Gastrocnemius medialis (tissue), 4 donors: ENCODE data around the gene ZNF747.

Experiments
- POLR2A ChIP-seq, 2 donors: fragments of 450-650 bp; IDR thresholded peaks; one replicate each; pipeline ENCODE4 v1.6.1; 2017; ENCODE audit warnings: antibody characterized with exemption in 2 of 2, mild to moderate bottlenecking in 2 of 2, moderate library complexity in 2 of 2
- TF ChIP-seq, protein P1 (sequence below), 5 experiments: fragments of 450-650 bp in 3 of 5; fragments of 200-600 bp in 2 of 5; sonication (generic) in 2 of 5; IDR thresholded peaks in 4 of 5; conservative IDR thresholded peaks in 1 of 5; 1 replicate in 4 of 5; 2 replicates in 1 of 5; pipeline ENCODE4 v1.5.1; 2016 to 2019; ENCODE audit warnings: antibody characterized with exemption in 5 of 5, mild to moderate bottlenecking in 3 of 5, moderate library complexity in 3 of 5

DNA sequence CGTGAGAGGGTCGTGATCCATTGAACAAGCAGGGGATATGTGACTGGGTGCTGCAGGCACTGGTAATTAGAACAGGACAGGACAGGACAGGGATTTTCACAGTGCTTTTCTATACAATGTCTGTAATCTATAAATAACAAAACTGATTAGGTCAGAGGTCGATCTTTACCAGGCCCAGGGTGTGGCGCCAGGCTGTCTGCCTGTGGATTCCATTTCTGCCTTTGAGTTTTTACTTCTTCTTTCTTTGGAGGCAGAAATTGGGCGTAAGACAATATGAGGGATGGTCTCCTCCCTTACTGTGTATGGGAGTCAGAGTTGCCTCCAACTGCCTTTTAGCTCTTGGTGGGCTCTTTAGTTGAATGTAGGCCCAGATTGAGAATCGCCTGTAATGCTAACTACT lies 25.0 kb upstream of the ZNF747 start:
- TF ChIP-seq, protein P1, sequence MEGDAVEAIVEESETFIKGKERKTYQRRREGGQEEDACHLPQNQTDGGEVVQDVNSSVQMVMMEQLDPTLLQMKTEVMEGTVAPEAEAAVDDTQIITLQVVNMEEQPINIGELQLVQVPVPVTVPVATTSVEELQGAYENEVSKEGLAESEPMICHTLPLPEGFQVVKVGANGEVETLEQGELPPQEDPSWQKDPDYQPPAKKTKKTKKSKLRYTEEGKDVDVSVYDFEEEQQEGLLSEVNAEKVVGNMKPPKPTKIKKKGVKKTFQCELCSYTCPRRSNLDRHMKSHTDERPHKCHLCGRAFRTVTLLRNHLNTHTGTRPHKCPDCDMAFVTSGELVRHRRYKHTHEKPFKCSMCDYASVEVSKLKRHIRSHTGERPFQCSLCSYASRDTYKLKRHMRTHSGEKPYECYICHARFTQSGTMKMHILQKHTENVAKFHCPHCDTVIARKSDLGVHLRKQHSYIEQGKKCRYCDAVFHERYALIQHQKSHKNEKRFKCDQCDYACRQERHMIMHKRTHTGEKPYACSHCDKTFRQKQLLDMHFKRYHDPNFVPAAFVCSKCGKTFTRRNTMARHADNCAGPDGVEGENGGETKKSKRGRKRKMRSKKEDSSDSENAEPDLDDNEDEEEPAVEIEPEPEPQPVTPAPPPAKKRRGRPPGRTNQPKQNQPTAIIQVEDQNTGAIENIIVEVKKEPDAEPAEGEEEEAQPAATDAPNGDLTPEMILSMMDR (IDR thresholded peaks at IDR 0.05 in 4 of 5, conservative IDR thresholded peaks at IDR 0.05 in 1 of 5), result no peak
- TF ChIP-seq POLR2A (IDR thresholded peaks at IDR 0.05), result no peak
